OCI-LY3 (cell line): ENCODE measurements around the gene FSTL5.

ENCODE experiments used
- CTCF ChIP-seq: fragments of 200-600, 300-600 bp; sonication (generic); IDR thresholded peaks from 2 replicates; pipeline ENCODE4 v1.5.1; 2014; ENCODE audit warnings: antibody characterized with exemption, low read length, low read depth
- EZH2phosphoT487 ChIP-seq: fragments of 200-600 bp; shearing (Covaris generic); IDR thresholded peaks from 2 replicates; pipeline ENCODE4 v1.6.1; 2018; ENCODE audit warnings: antibody characterized with exemption, mixed run types, low read depth

GRCh38 chr4:161444626-161445025, 719.2 kb downstream of the FSTL5 start:
- no peak for TF ChIP-seq CTCF
- TF ChIP-seq EZH2phosphoT487 = no peak
